Raji (cell line): Measurements from ENCODE around the gene PLK2.

ENCODE experiments used
- POLR2A ChIP-seq: IDR thresholded peaks from 2 replicates; pipeline ENCODE4 v1.6.1; 2011; ENCODE audit warnings: low read depth, low read length, control low read depth; ENCODE audit not compliant: insufficient read depth

Gene PLK2

DNA sequence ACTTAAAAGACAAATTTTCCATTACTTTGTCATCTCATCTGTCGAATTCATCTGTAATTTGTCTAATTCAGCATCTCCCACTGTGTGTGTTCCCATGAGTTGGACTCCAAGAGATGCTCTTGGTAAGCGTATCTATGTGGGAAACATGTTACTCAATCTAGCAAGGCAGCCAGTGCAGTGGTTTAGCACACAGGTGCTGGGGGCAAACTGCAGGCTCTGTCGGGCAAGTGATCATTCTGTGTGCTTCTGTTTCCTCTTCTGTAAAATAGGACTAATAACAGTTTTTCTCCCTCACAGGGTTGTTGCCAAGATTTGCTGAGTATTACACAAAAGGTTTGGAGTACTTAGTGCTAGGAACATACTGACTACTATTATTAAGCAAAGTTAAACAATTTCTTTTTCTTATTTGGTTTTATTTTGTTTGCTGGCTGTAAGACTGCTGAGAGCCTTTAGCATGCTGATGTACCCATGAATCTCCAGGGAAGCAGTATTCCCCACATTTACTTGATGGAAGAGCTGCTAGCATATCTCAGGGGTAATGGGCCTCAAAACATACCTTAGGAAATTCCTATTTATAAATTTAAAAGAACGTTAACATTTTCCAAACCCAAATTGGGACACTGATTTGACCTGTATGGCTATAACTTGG lies 30.6 kb upstream of the PLK2 start:
- no peak for TF ChIP-seq POLR2A

DNA sequence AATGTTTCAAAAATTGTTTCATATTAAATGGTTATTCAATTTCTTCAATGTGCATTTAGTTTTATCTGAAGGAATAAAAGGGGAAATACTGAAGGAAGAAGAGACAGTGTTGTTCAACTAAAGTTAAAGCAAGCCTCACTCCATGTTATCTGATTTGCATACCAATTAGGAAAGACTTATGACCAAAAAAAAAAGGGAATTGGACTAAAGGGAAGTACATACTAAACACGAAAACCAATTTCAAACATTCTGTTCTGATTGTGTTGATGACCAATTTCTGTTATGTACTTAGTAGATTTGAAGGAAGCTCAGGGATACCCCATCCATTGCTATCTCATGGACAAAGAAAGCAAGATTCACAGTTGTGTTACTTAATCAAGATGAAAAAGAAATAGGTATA lies 26.4 kb upstream of the PLK2 start:
- TF ChIP-seq POLR2A: no peak

- no peak for TF ChIP-seq POLR2A
Observed at GRCh38 chr5:58484505-58484904, 24.6 kb upstream of the PLK2 start.

GRCh38 chr5:58482536-58482935 lies 22.6 kb upstream of the PLK2 start:
- no peak for TF ChIP-seq POLR2A

DNA sequence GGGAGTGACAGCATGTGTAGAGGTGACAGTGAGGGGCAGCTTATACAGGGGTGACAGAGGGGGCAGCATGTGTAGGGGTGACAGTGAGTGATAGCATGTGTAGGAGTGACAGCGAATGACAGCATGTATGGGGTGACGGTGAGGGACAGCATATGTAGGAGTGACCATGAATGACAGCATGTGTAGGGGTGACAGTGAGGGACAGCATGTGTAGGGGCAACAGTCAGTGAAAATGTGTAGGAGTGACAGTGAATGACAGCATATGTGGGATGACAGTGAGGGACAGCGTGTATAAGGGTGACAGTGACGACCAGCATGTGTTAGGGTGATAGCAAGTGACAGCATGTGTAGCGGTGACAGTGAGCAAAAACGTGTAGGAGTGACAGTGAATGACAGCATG lies 21.9 kb upstream of the PLK2 start:
- TF ChIP-seq POLR2A: no peak

GRCh38 chr5:58481066-58481676 lies 21.3 kb upstream of the PLK2 start:
- no peak for TF ChIP-seq POLR2A

- TF ChIP-seq POLR2A: no peak
Observed at GRCh38 chr5:58477760-58478376, 18.0 kb upstream of the PLK2 start.

DNA sequence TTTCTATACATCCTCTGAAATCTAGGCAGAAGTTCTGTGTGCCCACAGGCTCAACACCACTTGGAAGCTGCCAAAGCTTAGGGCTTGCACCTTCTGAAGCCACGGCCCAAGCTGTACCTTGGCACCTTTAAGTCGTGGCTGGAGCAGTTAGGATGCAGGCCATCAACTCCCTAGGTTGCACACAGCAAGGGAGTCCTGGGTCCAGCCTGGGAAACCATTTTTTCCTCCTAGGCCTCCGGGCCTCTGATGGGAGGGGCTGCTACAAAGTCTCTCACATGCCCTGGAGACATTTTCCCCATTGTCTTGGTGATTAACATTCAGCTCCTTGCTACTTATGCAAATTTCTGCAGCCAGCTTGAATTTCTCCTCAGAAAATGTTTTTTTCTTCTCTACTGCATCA lies 15.5 kb upstream of the PLK2 start:
- TF ChIP-seq POLR2A: no peak

- no peak for TF ChIP-seq POLR2A
Observed at GRCh38 chr5:58469896-58470295, 10.0 kb upstream of the PLK2 start.

- no peak for TF ChIP-seq POLR2A
Observed at GRCh38 chr5:58466939-58467338, 7.1 kb upstream of the PLK2 start.

DNA sequence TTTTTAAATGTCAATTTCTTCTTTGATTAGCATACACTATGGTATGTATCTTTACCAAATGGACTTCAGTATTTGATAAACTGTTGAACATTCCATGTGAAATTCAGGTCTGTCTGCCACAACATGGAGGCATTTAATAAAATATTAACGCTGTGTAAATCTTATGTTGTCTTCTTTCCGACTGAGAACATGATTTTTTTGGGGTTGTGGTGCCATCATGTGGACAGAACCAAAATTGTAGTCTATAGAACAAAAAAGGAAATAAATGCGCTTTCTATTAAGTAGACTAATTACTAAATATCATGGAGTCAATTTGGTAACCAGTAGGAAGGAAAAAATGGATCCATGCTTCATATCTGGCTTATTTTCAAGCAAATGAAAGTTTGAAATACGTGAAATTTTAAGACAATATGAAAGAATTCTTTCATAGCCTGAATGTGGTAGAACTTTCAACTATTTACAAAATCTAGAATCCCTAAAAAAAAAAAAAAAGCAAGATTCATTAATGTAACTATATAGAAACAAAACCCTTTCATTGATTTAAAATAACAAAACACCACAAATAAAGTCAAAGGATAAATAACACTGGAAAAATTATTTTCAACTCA lies 2.8 kb upstream of the PLK2 start:
- TF ChIP-seq POLR2A: no peak

- no peak for TF ChIP-seq POLR2A
Observed at GRCh38 chr5:58462154-58462553, 2.3 kb upstream of the PLK2 start.

DNA sequence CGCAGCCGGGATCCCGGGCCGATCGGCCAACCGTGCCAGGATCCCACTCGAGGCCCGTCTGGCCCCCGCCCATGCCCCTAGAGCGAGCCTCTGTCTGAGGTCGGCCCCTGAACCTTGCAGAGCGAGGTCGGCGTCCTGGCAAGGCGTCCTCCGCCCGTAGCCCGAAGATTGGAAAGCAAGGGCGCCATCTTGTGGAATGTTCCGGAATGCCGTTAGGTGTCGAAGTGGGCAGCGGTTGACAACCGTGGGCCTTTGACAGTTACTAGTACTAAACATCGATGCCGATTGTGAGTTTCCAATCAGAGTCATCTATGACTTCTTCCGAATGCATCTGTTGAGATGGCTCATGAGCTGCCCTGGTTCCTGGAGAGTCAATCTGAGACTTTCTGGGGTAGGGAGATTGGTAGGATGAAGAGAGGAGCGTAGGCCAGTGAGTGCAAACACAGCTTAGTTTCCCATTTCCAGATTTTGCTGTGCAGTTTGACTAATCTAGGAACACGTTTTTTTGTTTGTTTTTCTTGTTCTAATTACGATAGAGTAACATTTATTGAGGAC lies 923 bp upstream of the PLK2 start:
- TF ChIP-seq POLR2A: no peak

- TF ChIP-seq POLR2A: no peak
Observed at GRCh38 chr5:58459146-58460001, 512 bp downstream of the PLK2 start.

- TF ChIP-seq POLR2A: no peak
Observed at GRCh38 chr5:58458743-58459145, 1.1 kb downstream of the PLK2 start.
